ENCODE results near the gene ZSCAN23. TPM values are rescaled to one million over a fixed set of nuclear protein-coding genes. Genes with fewer than 3 reads are reported as not detected.
A peak's percentile ranks its signal among the peaks of the same experiment; 100 is the strongest.
"Not testable (repeated sequence)": the region's sequence is repeated elsewhere in the genome, so short reads cannot be mapped to it uniquely, and the experiment has no call there.

Gene ZSCAN23
- total and polyA plus RNA-seq, 9 of the 15 experiments (the other 6 are each of a cell fraction or from before 2014, with no cell fraction given): 0.05 to 0.29 (median 0.21) TPM; not detected in 1

DNA sequence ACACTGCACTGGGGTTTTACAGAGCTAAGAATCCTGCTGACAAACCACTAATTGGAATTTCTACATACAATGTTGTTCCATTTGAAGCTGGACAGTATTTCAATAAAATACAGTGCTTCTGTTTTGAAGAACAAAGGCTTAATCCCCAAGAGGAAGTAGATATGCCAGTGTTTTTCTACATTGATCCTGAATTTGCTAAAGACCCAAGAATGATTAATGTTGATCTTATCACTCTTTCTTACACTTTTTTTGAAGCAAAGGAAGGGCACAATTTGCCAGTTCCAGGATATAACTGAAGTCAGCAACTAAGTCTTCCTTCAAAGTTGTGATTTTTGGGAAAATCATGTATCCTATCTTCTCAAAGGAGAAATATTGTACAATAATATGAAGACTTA lies 4.2 kb upstream of the ZSCAN23 start:
- H3K27ac ChIP-seq (ENCODE audit: extremely low read depth, low read depth, low read length); DNase-seq (ENCODE audit: extremely low read depth in 1 of 4, low spot score in 3 of 4); BruUV-seq (replicated peaks); POLR2A ChIA-PET; FAIRE-seq; intact Hi-C loops (cut with micrococcal nuclease); H3K27me3 ChIP-seq (ENCODE audit: control insufficient read depth in 2 of 2, insufficient read depth in 2 of 2, low read length in 2 of 2); H3K79me2 ChIP-seq (ENCODE audit: control insufficient read depth, insufficient read depth, low read length); H3K9ac ChIP-seq (ENCODE audit: insufficient read depth in 1 of 2, low read depth in 2 of 2, low read length in 2 of 2); H3K9me1 ChIP-seq (ENCODE audit: control insufficient read depth, insufficient read depth, low read length); H3K4me3 ChIP-seq; H3K9me3 ChIP-seq (replicated peaks; ENCODE audit: control insufficient read depth, insufficient read depth, low read depth, low read length); in situ Hi-C loops (cut with MboI); ATAC-seq; H3K4me1 ChIP-seq (replicated peaks in 1 of 2; ENCODE audit: control insufficient read depth in 2 of 2, insufficient read depth in 2 of 2, low read length in 2 of 2); H3K36me3 ChIP-seq (ENCODE audit: control insufficient read depth, insufficient read depth, low read length); H4K20me1 ChIP-seq (replicated peaks; ENCODE audit: control insufficient read depth, insufficient read depth, low read length); CTCF ChIA-PET (ENCODE audit: low intra/inter-chr PET ratio): not testable (repeated sequence)
- TF ChIP-seq MEIS2 (IDR thresholded peaks at IDR 0.05; ENCODE audit: partially characterized antibody) (peak; percentile 64), PKNOX1 (IDR thresholded peaks at IDR 0.05) (peak; percentile 29)
- TF ChIP-seq, protein P1, sequence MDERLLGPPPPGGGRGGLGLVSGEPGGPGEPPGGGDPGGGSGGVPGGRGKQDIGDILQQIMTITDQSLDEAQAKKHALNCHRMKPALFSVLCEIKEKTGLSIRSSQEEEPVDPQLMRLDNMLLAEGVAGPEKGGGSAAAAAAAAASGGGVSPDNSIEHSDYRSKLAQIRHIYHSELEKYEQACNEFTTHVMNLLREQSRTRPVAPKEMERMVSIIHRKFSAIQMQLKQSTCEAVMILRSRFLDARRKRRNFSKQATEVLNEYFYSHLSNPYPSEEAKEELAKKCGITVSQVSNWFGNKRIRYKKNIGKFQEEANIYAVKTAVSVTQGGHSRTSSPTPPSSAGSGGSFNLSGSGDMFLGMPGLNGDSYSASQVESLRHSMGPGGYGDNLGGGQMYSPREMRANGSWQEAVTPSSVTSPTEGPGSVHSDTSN (CRISPR knock-in tag; IDR thresholded peaks at IDR 0.05; ENCODE audit: low read depth): not testable (repeated sequence)
- TF ChIP-seq, protein P1 (tag; conservative IDR thresholded peaks at IDR 0.05; ENCODE audit: low read depth): peak; percentile 58
- Histone ChIP-seq H2AFZ (ENCODE audit: low read depth, low read length) (peak overlapping the region; percentile 70), H3K4me2 (ENCODE audit: insufficient read depth, low read length) (peak overlapping the region; percentile 40; the same call in 1 of the 2 replicates)
